Vagina (tissue), 2 donors: Measurements from ENCODE around the gene TMEM63B.
"Not testable (repeated sequence)": the region's sequence is repeated elsewhere in the genome, so short reads cannot be mapped to it uniquely, and the experiment has no call there.

Experiments used
- CTCF ChIP-seq, 3 experiments: fragments of 450-650 bp in 2 of 3; fragments of 200-600 bp in 1 of 3; sonication (generic) in 1 of 3; IDR thresholded peaks; one replicate each; pipeline ENCODE4 v1.5.1; 2017 to 2019; ENCODE audit warnings: antibody characterized with exemption in 3 of 3, mild to moderate bottlenecking in 2 of 3, moderate library complexity in 2 of 3
- POLR2AphosphoS5 ChIP-seq, 2 donors: sonication (generic); formaldehyde crosslinking; IDR thresholded peaks; one replicate each; pipeline ENCODE4 v1.9.0; 2017; ENCODE audit warnings: antibody characterized with exemption in 2 of 2, mild to moderate bottlenecking in 2 of 2, low read depth in 1 of 2; ENCODE audit not compliant: insufficient read depth in 1 of 2

DNA sequence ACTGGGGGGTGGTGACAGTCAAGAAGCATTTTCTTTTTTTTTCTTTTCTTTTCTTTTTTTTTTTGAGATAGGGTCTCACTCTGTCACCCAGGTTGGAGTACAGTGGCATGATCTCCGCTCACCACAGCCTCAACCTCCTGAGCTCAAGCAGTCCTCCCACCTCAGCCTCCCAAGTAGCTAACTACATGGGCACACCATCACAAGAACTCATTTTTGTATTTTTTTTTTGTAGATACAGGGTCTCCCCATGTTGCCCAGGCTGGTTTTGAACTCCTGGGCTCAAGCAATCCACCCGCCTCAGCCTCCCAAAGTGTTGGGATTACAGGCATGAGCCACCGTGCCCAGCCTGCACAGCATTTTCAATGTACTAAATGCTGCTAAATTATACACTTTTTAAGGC lies 36.0 kb upstream of the TMEM63B start:
- not testable (repeated sequence) for TF ChIP-seq POLR2AphosphoS5 (IDR thresholded peaks at IDR 0.05; ENCODE audit: insufficient read depth in 1 of 2, low read depth in 1 of 2); CTCF (IDR thresholded peaks at IDR 0.05)
